HS-5 (cell line): ENCODE data around the gene ZXDC.

Source experiments
- DNase-seq: peaks from one replicate; pipeline ENCODE4 v3.0.0-alpha.2; 2012; ENCODE audit warnings: low read depth

The ZXDC gene

GRCh38 chr3:126452213-126452612, 23.5 kb downstream of the ZXDC start:
- no peak for DNase-seq

- no peak for DNase-seq
Observed at GRCh38 chr3:126451511-126451910, 24.2 kb downstream of the ZXDC start.

GRCh38 chr3:126450744-126451143, 24.9 kb downstream of the ZXDC start:
- no peak for DNase-seq

GRCh38 chr3:126450219-126450618, 25.5 kb downstream of the ZXDC start:
- no peak for DNase-seq

- DNase-seq, result no peak
Observed at GRCh38 chr3:126449621-126450051, 26.1 kb downstream of the ZXDC start.

- no peak for DNase-seq
Observed at GRCh38 chr3:126448893-126449180, 26.9 kb downstream of the ZXDC start.

- DNase-seq, result no peak
Observed at GRCh38 chr3:126448136-126448892, 27.4 kb downstream of the ZXDC start.

GRCh38 chr3:126447456-126448106, 28.1 kb downstream of the ZXDC start:
- no peak for DNase-seq

- no peak for DNase-seq
Observed at GRCh38 chr3:126446791-126447190, 28.9 kb downstream of the ZXDC start.

- no peak for DNase-seq
Observed at GRCh38 chr3:126446301-126446700, 29.4 kb downstream of the ZXDC start.

- no peak for DNase-seq
Observed at GRCh38 chr3:126445506-126445905, 30.2 kb downstream of the ZXDC start.

GRCh38 chr3:126442856-126443242, 32.8 kb downstream of the ZXDC start:
- no peak for DNase-seq

- no peak for DNase-seq
Observed at GRCh38 chr3:126442094-126442855, 33.4 kb downstream of the ZXDC start.

GRCh38 chr3:126441256-126441880, 34.3 kb downstream of the ZXDC start:
- no peak for DNase-seq

GRCh38 chr3:126440709-126440995, 35.0 kb downstream of the ZXDC start:
- DNase-seq, result no peak

- DNase-seq, result no peak
Observed at GRCh38 chr3:126439968-126440708, 35.6 kb downstream of the ZXDC start.

- no peak for DNase-seq
Observed at GRCh38 chr3:126439346-126439967, 36.2 kb downstream of the ZXDC start.

GRCh38 chr3:126438746-126439145, 36.9 kb downstream of the ZXDC start:
- no peak for DNase-seq

GRCh38 chr3:126438186-126438585, 37.5 kb downstream of the ZXDC start:
- no peak for DNase-seq

GRCh38 chr3:126436826-126437717, 38.6 kb downstream of the ZXDC start:
- DNase-seq, result no peak
